Superior temporal gyrus (tissue), 1 donor: ENCODE data around the gene TAOK2.
"Not testable (repeated sequence)": the region's sequence is repeated elsewhere in the genome, so short reads cannot be mapped to it uniquely, and the experiment has no call there.

ENCODE experiments used
- DNase-seq: peaks from one replicate; pipeline ENCODE4 v3.0.0-alpha.2; 2016; ENCODE audit errors: extremely low spot score

Gene TAOK2

DNA sequence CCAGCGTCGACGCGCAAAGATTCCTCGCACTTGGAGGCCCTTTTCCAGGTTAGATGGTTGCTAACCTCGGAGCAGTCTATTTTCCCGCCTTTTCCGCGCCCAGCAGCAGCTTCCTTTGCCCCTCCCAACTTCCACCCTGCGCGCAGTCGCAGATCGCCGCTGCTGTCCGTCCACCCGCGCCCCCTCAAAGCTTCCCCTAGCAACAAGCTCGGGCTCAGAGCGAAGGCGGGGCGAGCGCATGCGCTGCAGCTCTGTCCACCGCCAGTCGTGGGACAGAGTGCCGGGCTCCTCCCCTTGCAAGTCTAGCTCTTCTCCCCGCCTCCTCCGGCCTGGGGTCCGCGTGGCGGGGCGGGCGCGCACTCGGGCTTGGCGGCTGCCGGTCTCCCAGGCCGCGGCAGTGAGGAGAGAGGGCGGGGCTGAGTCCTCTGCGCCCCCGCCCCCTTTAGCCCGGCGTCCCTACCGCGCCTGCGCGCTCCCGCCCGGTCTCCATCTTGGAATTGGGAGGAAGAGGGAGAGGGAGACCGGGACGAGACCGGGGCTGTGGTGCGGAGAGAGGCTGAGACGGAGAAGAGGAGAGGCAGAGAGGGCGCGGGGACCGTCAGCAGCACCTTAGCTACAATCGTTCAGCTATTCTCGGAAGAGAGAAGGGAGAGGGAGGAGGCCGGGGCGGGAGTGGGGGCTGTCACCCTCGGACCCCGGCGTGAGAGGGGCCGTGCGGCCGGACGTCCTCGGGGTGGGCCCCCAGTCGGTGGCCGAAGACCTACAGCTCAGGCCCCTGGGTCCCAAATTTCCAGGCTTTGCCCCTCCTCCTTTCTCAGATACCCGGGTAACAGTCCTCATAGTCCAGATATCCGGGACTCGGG is at the start of gene TAOK2:
TAOK2 (plus strand) TSS at position 485 of the 863 bp plus-strand sequence. CDS start 3,905 bp downstream, outside the sequence.
- peak; percentile 98 for DNase-seq

DNA sequence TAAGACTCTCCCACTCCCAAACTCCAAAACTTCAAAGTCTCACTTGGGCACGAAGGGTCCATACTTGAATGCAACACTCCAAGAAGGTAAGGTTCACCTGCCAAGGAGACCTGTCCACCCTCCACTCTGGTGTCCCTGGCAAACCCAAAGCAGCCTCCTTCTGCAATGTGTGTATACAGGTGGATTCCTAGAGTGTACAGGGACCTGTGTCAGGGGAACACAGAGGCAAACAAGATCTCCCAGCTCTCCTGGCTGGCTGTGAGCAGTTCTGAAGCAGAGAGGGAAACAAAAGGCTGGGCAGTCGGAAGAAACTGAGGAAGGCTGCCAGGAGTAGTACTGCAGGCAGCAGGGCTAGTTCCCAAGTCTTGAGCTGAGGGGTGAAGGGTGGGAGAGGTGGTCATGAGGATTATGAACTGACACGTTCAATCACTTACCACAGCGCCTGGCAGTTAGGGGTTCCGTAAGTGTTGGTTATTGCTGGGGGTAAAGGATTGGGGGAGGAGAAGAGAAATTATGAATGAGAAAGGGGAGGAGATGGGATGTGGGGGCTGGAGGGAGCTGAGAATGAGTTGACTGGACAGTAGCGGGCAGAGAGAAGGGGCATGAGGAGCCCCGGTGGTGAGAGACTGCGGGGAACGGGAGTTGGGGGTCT is 48.4 kb upstream of the TAOK2 start:
- no peak for DNase-seq

DNA sequence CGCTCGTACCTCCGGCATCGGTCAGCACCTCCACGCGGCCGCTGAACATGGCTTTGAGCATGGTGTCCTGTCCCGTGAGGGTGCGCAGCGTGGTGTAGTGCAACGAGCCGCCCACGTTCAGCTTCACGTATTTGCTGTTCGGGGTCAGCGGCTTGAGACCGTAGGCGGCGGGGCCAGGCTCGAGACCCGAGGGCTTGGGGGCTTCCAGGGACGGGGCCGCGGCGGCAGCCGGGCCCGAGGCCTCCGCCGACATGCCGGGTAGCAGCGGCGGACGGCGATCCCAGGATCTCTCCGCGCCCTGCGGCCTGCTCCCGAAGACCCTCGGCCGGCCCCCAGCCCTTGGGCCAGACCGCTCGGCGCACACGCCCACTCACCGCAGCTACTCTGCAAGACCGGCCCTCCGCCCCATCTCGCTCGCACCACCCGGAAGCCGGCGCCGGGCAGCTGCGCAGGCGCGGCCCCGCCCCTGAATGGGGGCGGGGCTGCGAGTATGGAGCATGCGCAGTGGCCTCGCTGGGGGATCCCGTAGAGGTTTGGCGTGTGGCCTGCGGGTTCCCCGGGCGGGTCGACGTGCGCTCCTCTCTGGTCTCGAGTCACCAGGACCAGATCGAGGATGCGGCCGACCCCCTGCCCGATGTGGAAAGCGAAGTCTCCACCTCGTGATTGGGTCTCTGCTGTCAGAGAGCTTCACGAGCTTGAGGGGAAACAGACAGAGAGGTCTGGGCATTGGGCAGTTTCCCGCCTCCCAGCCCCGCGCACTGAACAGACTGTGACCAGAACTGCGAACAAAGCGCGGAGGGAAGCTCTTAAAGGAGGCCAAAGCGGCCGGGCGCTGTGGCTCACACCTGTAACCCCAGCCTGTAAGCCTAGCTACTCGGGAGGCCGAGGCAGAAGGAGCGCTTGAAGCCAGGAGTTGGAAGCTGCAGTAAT is 47.6 kb upstream of the TAOK2 start, which contains the start of gene KCTD13:
KCTD13 (minus strand) TSS at position 446 of the 930 bp plus-strand sequence; CDS start at position 253, 193 bp downstream.
- peak; percentile 89 for DNase-seq

DNA sequence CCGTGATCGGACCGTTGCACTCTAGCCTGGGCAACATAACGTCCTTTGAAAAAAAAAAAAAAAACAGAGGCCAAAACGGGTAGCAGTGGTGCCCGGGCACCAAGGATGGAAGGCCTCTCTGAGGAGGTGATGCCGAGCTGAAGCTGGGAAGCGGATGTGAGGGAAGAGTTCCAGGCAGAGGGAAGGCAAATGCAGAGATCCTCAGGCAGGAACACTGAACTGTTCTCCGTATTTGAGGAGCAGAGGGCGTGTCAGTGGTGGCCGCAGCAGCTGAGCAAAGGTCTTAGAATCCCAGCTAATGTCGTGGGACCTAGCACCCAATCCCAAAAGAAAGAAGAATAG is 47.0 kb upstream of the TAOK2 start:
- no peak for DNase-seq

DNA sequence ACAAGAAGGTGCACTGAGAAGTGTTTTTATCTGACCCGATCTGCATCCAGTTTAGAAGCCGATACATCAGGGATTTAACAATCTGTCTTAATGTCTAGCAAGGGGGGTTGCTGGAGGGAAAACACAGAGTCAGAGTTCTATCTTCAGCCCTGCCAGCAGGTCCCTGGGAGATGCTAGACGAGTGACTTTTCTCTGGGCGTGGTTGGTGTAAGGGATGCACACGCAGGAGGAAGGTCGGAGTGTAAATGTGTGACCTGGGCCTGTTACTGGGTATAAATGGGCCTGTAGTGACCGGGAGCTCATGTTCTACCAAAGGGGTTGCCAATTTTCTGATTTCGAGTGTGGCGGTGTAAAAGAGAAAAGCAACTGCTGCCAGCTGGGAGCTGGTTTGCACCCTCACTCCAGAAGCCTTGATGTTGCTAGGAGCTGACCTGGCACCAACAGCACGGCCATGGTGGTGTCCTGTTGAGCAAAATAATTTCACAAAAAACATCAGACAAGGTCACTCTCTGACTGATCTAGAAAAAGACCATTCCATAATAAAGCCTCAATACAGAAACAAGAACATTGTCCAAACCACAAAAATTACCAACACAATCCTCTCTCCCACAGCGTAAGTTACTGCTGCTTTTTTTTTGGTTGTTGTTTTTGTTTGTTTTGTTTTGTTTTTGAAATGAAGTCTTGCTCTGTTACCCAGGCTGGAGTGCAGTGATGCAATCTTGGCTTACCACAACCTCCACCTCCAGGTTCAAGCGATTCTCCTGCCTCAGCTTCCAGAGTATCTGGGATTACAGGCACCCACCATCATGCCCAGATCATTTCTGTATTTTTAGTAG is 46.4 kb upstream of the TAOK2 start:
- no peak for DNase-seq

DNA sequence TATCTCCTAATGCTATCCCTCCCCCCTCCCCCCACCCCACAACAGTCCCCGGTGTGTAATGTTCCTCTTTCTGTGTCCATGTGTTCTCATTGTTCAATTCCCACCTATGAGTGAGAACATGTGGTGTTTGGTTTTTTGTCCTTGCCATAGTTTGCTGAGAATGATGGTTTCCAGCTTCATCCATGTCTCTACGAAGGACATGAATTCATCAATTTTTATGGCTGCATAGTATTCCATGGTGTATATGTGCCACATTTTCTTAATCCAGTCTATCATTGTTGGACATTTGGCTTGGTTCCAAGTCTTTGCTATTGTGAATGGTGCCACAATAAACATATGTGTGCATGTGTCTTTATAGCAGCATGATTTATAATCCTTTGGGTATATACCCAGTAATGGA is 41.9 kb upstream of the TAOK2 start:
- not testable (repeated sequence) for DNase-seq

DNA sequence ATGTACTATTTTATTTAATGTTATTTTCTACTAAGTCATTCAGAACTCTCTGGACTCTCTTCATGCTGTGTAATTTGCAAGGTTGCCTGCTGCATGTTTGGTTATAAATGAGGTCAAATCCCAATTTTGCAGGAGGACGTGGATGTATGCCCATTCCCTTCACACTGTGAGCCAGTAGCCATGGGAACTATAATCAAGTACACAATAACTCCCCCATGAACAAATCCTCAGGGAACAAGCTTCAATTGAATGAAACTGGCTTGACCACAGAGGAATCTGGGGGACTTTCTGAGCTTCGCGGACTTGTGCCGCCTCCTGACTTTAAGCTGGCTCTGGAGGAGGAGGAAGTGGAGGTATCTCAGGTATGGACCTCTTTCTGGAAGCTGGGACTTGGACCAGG is 33.0 kb upstream of the TAOK2 start:
- peak; percentile 13 for DNase-seq

DNA sequence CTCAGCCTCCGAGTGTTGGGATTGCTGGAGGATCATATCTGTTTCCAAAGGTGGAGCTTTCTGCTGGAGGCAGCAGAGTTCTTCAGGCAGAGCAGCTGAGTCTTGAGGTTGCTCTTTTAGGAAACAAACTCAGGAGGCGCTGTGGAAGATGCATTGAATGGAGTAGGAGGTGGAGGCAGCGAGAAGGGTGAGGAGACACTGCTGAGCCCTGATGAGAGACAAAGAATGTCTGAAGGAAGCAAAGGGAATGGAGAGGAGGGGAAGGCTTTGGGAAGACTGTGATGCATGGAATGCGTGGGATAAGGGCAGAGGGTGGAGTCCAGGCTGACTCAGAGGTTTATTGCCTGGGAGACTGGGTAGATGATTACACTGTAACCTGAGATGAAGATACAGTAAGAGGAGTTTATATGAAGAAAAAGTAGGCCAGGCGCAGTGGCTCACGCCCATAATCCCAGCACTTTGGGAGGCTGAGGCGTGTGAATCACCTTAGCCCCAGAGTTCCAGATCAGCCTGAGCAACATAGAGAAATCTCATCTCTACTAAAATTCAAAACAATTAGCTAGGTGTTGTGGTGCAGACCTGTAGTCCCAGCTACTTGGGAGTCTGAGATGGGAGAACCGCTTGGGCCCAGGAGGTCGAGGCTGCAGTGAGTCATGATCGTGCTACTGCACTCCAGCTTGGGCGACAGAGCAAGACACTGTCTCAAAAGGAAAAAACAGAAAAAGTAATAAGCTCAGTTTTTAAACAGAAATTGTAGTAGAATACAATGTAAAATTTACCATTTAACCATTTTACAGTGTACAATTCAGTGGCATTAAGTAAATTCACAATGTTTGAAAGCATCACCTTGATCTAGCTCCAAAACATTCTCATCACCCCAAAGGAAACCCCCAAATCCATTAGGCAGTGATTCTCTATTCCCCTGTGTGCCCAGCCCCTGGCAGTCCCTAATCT is 29.5 kb upstream of the TAOK2 start:
- no peak for DNase-seq

DNA sequence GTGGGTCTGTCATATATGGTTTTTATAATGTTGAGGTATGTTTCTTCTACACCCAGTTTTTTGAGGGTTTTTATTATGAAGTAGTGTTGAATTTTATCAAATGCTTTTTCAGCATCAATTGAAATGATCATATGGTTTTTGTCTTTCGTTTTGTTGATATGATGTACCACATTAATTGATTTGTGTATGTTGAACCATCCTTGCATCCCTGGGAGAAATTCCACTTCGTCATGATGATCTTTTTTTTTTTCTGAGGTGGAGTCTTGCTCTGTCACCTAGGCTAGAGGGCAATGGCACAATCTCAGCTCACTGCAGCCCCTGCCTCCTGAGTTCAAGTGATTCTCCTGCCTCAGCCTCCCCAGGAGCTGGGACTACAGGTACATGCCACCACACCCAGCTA is 25.8 kb upstream of the TAOK2 start:
- DNase-seq: no peak

DNA sequence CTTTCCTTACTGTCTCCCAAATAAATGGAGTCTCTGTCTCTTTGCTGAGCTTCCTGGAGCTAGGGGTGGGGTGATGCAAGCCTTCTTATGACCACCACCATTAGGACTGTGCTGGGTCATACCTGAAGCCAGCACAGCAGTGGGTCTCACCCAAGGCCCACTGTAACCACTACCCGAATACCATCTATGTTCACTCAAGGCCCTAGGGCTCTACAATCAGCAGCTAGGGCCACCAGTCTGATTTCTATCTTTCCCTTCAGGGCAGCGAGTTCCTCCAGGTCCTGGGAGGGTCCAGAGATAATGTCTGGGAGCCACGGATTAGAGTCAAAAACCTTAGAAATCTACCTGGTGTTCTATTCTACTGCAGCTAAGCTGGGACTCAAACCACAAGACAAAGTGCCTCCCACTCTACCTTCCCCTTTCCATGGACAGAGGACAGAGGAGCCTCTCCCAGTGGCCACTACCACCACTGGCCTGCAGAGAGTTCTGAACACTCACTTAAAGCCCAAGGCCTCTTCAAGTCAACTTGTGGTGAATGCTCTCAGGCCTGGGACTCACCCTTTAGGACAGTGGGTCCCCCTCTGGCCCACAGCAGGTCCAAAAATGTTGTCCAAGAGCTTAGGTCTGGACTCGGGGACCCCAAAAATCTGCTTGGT is 22.7 kb upstream of the TAOK2 start:
- no peak for DNase-seq

DNA sequence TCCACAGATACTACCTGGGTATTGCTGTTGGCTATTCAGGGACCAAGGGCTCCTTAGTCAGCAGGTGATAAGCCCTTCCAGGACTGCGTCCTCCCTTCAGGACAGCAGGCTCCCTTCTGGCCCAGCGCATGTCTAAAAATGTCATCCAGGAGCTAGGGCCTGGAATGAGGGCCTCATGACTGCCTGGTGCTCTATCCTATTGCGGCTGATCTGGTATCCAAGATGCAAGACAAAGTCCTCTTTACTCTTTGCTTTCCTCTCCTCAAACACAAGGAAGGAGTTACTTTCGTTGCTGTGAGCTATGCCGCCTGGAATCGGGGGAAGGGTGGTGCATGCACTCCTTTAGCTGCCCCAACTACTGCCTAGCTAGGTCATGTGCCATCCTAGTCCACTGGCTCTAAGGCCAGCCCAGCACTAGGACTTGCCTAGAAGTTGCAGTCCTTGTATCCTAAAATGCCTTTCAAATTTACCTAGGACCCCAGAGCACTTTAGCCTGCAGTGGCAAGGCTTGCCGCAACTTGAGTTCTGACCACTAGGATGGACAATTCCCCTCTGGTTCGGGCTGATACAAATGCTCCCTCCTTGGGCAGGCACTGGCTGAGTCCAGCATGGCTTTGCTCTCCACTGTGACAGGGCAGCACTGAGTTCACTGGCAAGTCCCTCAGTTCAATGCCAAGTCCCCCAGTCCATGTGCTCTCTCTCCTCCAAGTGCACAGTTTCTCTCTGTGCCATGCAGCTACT is 21.9 kb upstream of the TAOK2 start:
- no peak for DNase-seq

DNA sequence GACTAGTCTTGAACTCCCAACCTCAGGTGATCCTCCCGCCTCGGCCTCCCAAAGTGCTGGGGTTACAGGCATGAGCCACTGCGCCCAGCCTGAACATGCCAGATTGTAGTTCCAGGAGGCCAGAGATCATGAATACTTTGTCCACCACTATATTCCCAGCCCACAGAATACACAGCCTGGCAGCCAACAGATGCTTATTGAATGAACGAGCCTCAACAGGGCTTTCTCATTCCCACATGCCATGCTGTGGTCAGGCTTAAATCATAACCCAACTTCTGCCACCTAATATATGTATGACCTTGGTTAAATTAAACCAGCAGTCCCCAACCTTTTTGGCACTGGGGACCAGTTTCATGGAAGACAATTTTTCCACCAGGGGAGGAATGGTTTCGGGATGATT is 14.9 kb upstream of the TAOK2 start:
- no peak for DNase-seq

DNA sequence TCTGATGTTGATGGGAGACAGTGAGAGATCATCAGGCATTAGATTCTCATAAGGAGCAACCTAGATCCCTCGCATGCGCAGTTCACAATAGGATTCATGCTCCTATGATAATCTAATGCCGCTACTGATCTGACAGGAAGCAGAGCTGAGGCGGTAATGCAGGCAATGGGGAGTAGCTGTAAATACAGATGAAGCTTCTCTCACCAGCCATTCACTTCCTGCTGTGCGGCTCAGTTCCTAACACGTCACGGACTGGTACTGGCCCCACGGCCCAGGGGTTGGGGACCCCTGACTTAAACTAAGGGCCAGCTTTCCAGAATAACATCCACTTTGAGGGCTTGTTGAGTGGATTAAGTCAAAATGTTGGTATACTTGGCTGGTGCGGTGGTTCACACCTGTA is 14.4 kb upstream of the TAOK2 start:
- DNase-seq: no peak

DNA sequence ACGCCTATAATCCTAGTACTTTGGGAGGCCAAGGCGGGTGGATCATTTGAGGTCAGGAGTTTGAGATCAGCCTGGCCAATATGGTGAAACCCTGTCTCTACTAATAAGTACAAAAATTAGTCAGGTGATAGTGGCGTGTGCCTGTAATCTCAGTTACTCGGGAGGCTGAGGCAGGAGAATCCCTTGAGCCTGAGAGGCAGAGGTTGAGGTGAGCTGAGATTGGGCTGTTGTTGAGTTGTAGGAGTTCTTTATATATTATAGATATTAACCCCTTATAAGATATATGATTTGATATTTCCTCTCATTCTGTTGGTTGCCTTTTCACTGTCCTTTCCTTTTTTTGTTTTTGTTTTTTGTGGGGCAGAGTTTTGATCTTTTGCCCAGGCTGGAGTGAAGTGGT is 13.8 kb upstream of the TAOK2 start:
- DNase-seq: not testable (repeated sequence)

DNA sequence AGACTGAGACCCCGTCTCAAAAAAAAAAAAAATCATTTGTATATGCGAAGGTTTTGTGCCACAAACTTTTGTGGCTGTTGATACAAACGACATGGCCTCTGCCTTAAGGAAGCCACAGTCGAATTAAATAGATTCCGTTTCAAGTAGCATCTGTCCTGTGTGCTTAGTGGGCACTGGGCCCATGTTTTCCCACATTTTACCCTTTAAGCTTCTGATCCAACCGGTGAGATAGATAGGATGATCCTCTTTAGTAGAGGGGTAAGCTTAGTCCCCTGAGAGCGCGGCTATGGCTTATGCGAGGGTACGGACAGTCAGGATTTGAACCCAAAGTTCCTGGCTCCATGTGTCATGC is 12.6 kb upstream of the TAOK2 start:
- no peak for DNase-seq

DNA sequence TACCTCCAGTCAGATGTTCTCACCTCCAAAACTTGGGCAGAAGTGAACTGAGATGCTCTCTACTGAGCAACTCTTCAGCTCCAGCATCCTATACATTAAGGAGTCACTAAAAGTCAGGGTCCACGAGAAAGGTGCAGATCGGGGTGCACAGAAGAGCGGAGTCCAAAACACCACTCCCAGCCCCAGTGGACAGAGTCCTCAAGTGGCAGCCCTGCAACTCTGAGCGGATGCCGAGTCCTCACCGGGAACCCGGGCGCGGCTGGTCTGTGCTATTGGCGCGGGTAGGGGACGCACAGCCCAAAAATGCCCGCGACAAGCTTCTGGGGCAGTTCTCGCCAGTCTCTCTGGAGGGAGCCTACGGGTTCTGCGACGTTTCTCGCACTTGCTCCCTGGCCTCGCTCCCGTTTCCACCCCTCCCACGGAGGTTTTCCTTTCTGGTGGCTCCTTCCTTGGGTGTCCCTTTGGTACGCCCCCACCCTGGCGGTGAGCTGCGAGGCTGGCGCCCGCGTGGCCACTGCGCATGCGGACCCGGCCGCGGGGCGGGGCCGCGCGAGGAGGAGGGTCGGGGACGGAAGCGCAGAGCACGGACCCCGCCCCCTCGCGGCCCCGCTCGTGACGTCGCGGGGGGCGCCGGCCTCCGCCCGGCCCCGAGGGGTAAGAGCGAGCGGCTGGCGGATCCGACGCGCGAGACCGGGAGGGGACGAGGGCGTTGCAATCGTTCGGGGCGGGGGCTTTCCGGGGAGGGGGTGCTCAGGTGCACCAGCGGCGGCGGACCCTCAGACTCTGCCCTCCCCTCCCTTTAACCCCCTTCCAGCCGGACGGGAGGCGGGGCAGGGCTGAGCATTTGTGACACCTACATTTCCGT is 12.0 kb upstream of the TAOK2 start, which contains the start of gene TMEM219:
TMEM219 (plus strand) TSS at position 601 of the 865 bp plus-strand sequence. CDS start 1,065 bp downstream, outside the sequence.
- DNase-seq: peak; percentile 92

DNA sequence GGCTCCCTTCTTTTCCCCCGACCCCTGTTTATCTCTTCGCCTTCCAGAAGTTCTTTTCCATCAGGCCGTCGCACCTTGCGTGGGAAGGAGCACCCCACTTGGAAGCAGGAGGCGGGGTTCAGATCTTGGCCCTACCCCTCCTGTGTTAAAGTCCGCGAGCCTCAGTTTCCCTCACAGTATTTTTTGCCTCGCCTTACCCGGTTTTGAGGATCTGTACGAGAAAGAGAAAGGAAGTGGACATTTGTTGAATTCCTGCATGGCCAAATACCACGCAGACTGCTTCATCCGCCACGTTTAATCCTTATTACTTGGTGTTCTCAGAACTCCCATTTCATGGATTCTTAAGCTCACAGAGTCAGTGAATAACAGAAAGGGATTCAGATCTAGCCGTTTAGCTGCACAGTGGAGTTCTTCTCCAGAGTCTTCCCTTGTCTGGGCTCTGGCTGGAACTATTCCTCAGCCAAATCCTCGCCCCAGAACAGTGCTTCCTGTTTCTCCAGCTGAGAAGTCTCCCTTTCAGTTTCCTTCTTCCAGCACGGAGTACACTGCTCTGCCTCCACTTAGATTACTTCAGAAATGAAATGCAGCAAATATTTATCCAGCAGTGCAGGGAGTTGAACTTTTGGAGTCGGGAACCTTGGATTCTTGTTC is 11.2 kb upstream of the TAOK2 start:
- peak; percentile 61 for DNase-seq
